Measurements from ENCODE around the gene SPEG. TPM values are rescaled to one million over a fixed set of nuclear protein-coding genes. Genes with fewer than 3 reads are reported as not detected.

SPEG gene
- total and polyA plus RNA-seq, 2 of the 13 experiments (the other 11 are each of a cell fraction or from before 2014, with no cell fraction given), result 0.18 to 0.24 TPM

DNA sequence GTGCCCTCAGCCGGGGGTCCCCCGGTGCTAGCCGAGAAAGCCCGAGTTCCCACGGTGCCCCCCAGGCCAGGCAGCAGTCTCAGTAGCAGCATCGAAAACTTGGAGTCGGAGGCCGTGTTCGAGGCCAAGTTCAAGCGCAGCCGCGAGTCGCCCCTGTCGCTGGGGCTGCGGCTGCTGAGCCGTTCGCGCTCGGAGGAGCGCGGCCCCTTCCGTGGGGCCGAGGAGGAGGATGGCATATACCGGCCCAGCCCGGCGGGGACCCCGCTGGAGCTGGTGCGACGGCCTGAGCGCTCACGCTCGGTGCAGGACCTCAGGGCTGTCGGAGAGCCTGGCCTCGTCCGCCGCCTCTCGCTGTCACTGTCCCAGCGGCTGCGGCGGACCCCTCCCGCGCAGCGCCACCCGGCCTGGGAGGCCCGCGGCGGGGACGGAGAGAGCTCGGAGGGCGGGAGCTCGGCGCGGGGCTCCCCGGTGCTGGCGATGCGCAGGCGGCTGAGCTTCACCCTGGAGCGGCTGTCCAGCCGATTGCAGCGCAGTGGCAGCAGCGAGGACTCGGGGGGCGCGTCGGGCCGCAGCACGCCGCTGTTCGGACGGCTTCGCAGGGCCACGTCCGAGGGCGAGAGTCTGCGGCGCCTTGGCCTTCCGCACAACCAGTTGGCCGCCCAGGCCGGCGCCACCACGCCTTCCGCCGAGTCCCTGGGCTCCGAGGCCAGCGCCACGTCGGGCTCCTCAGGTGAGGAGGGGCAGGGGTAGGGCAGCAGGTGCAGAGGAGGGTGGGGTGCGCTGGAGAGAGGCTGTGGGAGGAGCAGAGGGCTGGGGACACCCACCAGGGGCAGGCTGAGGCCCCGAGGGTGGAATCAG is 49.9 kb downstream of the SPEG start:
- H2AFZ ChIP-seq (ENCODE audit: low read length), result no peak overlapping the region
- 8% methylated on average over 51 of the region's 89 CpGs for WGBS (ENCODE audit: low lambda C conversion rate)
- no peaks in the 10 kb centered on the region for H3K79me2 ChIP-seq (ENCODE audit: insufficient read depth, low read length)
- H3K4me2 ChIP-seq (ENCODE audit: low read depth, low read length), result peak overlapping the region; percentile 36
- FAIRE-seq, result no peak
- H3K4me1 ChIP-seq (ENCODE audit: insufficient read depth, low read length), result peaks cover 13% of the 10 kb centered on the region
- H3K27me3 ChIP-seq (ENCODE audit: control insufficient read depth in 1 of 2, insufficient read depth in 2 of 2, low read length in 2 of 2), result peaks cover 60 to 98% of the 10 kb centered on the region in 2 experiments
- no TSS peak for BruUV-seq (replicated peaks)
- H3K36me3 ChIP-seq (replicated peaks in 1 of 2; ENCODE audit: control insufficient read depth in 1 of 2, insufficient read depth in 2 of 2, low read length in 2 of 2), result no peaks in the 10 kb centered on the region
- H3K9ac ChIP-seq (ENCODE audit: insufficient read depth, low read depth, low read length), result no peak overlapping the region
- CTCF ChIA-PET (ENCODE audit: low intra/inter-chr PET ratio, low total read pairs), result no interaction called here
- intact Hi-C loops (cut with micrococcal nuclease; ENCODE audit: unreplicated experiment), result no loop called here
- peak overlapping the region in 1 of 3 experiments; percentile 44; a peak in 1 of 6 replicates for H3K4me3 ChIP-seq (replicated peaks in 1 of 3; ENCODE audit: insufficient read depth in 1 of 3, low read depth in 2 of 3, low read length in 3 of 3)
- POLR2A ChIA-PET, result interaction anchor here (3.0 kb wide), 1 partner anchor 14 kb away, joined by 12 read pairs; the partner anchor contains the start of gene GMPPA
- in situ Hi-C loops (cut with HindIII; ENCODE audit: extremely low pct_ligation_motif_present, low pct_unique_long_range_greater_than_20kb), result no loop called here
- ATAC-seq, result peak; percentile 30
- H3K27ac ChIP-seq (ENCODE audit: extremely low read length, insufficient read depth, low read length), result no peak overlapping the region
- no peaks in the 10 kb centered on the region for H4K20me1 ChIP-seq (ENCODE audit: insufficient read depth, low read length)
- DNase-seq (ENCODE audit: low spot score), result no peak
- H3K9me3 ChIP-seq (ENCODE audit: low read length), result no peaks in the 10 kb centered on the region
- no peak for TF ChIP-seq RCOR2 (CRISPR knock-in tag; IDR thresholded peaks at IDR 0.05)
- TF ChIP-seq SAP130 (CRISPR knock-in tag; IDR thresholded peaks at IDR 0.05; ENCODE audit: low read depth), result no peak
- TF ChIP-seq KAT7 (CRISPR knock-in tag; IDR thresholded peaks at IDR 0.05; ENCODE audit: borderline replicate concordance), result no peak
- TF ChIP-seq, protein P1, sequence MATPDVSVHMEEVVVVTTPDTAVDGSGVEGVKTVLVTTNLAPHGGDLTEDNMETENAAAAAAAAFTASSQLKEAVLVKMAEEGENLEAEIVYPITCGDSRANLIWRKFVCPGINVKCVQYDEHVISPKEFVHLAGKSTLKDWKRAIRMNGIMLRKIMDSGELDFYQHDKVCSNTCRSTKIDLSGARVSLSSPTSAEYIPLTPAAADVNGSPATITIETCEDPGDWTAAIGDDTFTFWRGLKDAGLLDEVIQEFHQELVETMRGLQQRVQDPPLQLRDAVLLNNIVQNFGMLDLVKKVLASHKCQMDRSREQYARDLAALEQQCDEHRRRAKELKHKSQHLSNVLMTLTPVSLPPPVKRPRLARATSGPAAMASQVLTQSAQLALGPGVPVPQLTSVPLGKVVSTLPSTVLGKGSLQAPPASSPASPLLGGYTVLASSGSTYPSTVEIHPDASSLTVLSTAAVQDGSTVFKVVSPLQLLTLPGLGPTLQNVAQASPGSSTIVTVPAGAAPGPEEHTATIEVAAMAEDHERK (CRISPR knock-in tag; IDR thresholded peaks at IDR 0.05; ENCODE audit: low read depth), result no peak
- no peak for TF ChIP-seq TGIF2 (CRISPR knock-in tag; IDR thresholded peaks at IDR 0.05)
- TF ChIP-seq, protein P2, sequence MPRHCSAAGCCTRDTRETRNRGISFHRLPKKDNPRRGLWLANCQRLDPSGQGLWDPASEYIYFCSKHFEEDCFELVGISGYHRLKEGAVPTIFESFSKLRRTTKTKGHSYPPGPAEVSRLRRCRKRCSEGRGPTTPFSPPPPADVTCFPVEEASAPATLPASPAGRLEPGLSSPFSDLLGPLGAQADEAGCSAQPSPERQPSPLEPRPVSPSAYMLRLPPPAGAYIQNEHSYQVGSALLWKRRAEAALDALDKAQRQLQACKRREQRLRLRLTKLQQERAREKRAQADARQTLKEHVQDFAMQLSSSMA (CRISPR knock-in tag; IDR thresholded peaks at IDR 0.05), result no peak
- TF ChIP-seq, protein P3, sequence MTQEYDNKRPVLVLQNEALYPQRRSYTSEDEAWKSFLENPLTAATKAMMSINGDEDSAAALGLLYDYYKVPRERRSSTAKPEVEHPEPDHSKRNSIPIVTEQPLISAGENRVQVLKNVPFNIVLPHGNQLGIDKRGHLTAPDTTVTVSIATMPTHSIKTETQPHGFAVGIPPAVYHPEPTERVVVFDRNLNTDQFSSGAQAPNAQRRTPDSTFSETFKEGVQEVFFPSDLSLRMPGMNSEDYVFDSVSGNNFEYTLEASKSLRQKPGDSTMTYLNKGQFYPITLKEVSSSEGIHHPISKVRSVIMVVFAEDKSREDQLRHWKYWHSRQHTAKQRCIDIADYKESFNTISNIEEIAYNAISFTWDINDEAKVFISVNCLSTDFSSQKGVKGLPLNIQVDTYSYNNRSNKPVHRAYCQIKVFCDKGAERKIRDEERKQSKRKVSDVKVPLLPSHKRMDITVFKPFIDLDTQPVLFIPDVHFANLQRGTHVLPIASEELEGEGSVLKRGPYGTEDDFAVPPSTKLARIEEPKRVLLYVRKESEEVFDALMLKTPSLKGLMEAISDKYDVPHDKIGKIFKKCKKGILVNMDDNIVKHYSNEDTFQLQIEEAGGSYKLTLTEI (CRISPR knock-in tag; conservative IDR thresholded peaks at IDR 0.05), result no peak
- TF ChIP-seq, protein P4, sequence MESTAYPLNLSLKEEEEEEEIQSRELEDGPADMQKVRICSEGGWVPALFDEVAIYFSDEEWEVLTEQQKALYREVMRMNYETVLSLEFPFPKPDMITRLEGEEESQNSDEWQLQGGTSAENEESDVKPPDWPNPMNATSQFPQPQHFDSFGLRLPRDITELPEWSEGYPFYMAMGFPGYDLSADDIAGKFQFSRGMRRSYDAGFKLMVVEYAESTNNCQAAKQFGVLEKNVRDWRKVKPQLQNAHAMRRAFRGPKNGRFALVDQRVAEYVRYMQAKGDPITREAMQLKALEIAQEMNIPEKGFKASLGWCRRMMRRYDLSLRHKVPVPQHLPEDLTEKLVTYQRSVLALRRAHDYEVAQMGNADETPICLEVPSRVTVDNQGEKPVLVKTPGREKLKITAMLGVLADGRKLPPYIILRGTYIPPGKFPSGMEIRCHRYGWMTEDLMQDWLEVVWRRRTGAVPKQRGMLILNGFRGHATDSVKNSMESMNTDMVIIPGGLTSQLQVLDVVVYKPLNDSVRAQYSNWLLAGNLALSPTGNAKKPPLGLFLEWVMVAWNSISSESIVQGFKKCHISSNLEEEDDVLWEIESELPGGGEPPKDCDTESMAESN (CRISPR knock-in tag; conservative IDR thresholded peaks at IDR 0.05), result 0 out of 2 replicates have a peak, but pooled peaks have one; percentile 30
- peak; percentile 94 for TF ChIP-seq MTF2 (CRISPR knock-in tag; IDR thresholded peaks at IDR 0.05; ENCODE audit: borderline replicate concordance)
- TF ChIP-seq, protein P5, sequence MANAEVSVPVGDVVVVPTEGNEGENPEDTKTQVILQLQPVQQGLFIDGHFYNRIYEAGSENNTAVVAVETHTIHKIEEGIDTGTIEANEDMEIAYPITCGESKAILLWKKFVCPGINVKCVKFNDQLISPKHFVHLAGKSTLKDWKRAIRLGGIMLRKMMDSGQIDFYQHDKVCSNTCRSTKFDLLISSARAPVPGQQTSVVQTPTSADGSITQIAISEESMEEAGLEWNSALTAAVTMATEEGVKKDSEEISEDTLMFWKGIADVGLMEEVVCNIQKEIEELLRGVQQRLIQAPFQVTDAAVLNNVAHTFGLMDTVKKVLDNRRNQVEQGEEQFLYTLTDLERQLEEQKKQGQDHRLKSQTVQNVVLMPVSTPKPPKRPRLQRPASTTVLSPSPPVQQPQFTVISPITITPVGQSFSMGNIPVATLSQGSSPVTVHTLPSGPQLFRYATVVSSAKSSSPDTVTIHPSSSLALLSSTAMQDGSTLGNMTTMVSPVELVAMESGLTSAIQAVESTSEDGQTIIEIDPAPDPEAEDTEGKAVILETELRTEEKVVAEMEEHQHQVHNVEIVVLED (CRISPR knock-in tag; IDR thresholded peaks at IDR 0.05; ENCODE audit: borderline replicate concordance), result no peak
- no peak for TF ChIP-seq ZNF383 (CRISPR knock-in tag; IDR thresholded peaks at IDR 0.05; ENCODE audit: borderline replicate concordance)
- TF ChIP-seq EZH2 (conservative IDR thresholded peaks at IDR 0.05; ENCODE audit: low read depth, low read length), result peak; percentile 99
- no peak for TF ChIP-seq U2AF1 (optimal IDR thresholded peaks at IDR 0.05; ENCODE audit: low read depth, low read length)
- TF ChIP-seq, protein P6, sequence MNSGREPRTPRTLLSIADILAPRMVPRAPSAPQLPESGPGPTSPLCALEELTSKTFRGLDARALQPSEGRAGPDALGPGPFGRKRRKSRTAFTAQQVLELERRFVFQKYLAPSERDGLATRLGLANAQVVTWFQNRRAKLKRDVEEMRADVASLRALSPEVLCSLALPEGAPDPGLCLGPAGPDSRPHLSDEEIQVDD (CRISPR knock-in tag; IDR thresholded peaks at IDR 0.05; ENCODE audit: borderline replicate concordance), result 0 out of 2 replicates have a peak, but pooled peaks have one; percentile 38
- no peak for TF ChIP-seq SPEN (CRISPR knock-in tag; IDR thresholded peaks at IDR 0.05; ENCODE audit: low read depth)
